Measurements from ENCODE around the gene PACSIN2.

PACSIN2 gene

DNA sequence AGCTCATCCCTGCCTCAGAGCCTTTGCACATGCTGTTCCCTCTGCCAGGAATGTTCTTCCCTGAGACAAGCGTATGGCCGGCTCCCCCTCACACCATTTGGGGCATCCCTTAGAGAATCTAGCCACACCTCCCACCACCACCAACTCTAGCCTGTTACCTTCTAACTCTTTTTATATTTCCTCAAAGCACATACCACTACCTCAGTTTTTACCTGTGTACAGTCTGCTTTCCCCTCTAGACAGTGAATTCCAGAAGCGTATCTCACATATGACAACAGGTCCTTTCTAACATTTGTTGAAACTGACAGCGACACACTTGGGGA is 82.8 kb downstream of the PACSIN2 start:
- intact Hi-C loops (cut with DNase I; ENCODE audit: low total_unique reads): no loop called here

DNA sequence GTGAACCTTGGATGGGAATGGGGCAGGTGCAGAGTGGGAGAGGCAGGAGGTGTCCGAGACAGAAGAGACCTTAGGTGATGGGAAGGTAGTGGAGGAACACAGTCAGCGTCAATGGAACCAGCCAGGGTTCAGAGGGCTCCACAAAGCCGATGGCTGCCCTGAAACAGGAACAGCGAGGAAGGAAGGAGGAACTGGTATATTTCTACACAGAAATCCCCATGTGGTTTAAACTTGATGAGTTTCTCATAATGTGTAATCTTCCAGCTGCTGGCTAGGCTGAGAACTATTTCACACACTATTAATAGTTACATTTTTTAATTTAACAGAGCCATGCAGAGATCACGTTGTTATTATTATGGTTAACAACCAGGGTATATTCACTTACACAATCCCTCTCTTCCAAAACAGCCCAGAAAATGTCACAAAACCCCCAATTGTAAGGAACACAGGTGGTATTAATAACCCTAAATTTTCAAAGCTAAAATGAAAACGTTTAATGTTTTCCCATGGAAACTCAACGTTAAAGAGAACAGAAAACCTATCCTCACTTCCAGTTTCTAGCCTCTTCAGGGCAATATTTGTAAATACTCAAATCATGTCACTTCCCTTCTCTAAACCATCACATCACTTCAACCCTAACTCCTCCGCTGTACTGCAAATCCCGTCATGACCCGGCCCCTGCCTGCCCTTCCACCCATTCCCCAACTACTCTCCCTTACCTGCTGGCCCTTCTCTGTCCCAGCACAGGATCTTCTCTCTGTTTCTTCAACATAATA is 83.3 kb downstream of the PACSIN2 start:
- H3K27ac ChIP-seq: peak overlapping the region; percentile 95 to 96
- no peaks in the 10 kb centered on the region for H3K36me3 ChIP-seq
- no peak for DNase-seq
- no peaks in the 10 kb centered on the region for H3K27me3 ChIP-seq
- intact Hi-C loops (cut with DNase I; ENCODE audit: low total_unique reads): no loop called here
- no peaks in the 10 kb centered on the region for H3K9me3 ChIP-seq
- TF ChIP-seq, protein P1, sequence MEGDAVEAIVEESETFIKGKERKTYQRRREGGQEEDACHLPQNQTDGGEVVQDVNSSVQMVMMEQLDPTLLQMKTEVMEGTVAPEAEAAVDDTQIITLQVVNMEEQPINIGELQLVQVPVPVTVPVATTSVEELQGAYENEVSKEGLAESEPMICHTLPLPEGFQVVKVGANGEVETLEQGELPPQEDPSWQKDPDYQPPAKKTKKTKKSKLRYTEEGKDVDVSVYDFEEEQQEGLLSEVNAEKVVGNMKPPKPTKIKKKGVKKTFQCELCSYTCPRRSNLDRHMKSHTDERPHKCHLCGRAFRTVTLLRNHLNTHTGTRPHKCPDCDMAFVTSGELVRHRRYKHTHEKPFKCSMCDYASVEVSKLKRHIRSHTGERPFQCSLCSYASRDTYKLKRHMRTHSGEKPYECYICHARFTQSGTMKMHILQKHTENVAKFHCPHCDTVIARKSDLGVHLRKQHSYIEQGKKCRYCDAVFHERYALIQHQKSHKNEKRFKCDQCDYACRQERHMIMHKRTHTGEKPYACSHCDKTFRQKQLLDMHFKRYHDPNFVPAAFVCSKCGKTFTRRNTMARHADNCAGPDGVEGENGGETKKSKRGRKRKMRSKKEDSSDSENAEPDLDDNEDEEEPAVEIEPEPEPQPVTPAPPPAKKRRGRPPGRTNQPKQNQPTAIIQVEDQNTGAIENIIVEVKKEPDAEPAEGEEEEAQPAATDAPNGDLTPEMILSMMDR (IDR thresholded peaks at IDR 0.05): no peak
- no peak overlapping the region for H3K4me3 ChIP-seq
- peaks cover 7 to 98% (median 92%) of the 10 kb centered on the region in 4 donors for H3K4me1 ChIP-seq

More for the DNA sequence above, 82.8 kb downstream of the PACSIN2 start:
- Histone ChIP-seq H3K27me3 (no peaks in the 10 kb centered on the region), H3K27ac (peak overlapping the region; percentile 95 to 96), H3K36me3 (no peaks in the 10 kb centered on the region), H3K4me3 (no peak overlapping the region), H3K9me3 (no peaks in the 10 kb centered on the region), H3K4me1 (peaks cover 7 to 98% (median 92%) of the 10 kb centered on the region in 4 donors)
- DNase-seq: no peak
- TF ChIP-seq, protein P1 (IDR thresholded peaks at IDR 0.05): no peak

DNA sequence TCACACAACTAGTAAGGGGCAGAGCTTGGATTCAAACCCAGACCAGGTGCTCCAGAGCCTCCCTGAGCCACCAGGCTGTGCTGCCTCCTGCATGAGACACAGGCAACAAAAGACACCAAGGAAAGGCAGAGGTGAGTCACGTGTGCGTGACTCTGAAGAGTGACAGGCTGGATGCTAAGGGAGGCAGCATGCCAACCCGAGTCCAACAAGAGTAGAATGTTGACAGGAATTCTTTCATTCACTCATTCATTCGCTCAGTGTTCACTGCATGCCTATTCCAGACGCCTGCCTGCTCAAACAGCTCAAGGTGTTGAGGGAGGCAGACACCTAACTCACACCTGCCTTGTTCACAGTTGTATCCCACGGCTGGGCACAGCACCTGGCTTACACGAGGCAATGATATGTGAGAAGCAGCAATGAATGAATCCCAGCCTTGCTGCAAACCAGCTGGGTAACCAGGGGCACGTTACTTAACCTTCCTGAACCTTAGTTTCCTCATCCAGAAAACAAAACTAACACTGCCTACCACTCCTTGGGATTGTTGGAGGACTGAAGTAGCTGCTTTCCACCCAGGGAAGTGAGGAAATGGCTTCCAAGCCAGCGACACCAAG is 84.0 kb downstream of the PACSIN2 start:
- DNase-seq: no peak
- Histone ChIP-seq H3K27me3 (no peaks in the 10 kb centered on the region), H3K4me1 (peaks cover 7 to 98% (median 92%) of the 10 kb centered on the region in 4 donors), H3K9me3 (no peaks in the 10 kb centered on the region), H3K36me3 (no peaks in the 10 kb centered on the region), H3K4me3 (no peak overlapping the region), H3K27ac (peak overlapping the region; percentile 95 to 96)
- TF ChIP-seq, protein P1 (IDR thresholded peaks at IDR 0.05): no peak
- intact Hi-C loops (cut with DNase I; ENCODE audit: low total_unique reads): no loop called here

DNA sequence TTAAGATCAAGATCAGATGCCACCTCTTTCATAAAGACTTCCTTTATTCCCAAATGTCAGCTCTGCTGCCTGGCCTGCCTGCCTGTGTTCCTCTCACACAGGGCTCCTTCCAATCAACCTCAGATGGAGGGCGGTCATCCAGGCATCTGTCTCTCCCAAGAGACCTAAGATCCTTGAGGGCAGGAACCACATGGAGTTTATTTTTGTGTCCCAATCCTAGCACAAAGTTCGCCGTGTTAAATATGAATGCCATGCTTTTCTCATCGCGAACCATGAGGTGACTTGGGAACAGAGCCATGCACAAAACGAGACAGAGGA is 85.2 kb downstream of the PACSIN2 start:
- TF ChIP-seq, protein P1 (IDR thresholded peaks at IDR 0.05): no peak
- intact Hi-C loops (cut with DNase I; ENCODE audit: low total_unique reads): no loop called here
- peaks cover 7 to 98% (median 88%) of the 10 kb centered on the region in 4 donors for H3K4me1 ChIP-seq
- H3K36me3 ChIP-seq: no peaks in the 10 kb centered on the region
- no peak overlapping the region for H3K4me3 ChIP-seq
- H3K9me3 ChIP-seq: no peaks in the 10 kb centered on the region
- peak overlapping the region; percentile 95 to 96 for H3K27ac ChIP-seq
- no peak for DNase-seq
- no peaks in the 10 kb centered on the region for H3K27me3 ChIP-seq

DNA sequence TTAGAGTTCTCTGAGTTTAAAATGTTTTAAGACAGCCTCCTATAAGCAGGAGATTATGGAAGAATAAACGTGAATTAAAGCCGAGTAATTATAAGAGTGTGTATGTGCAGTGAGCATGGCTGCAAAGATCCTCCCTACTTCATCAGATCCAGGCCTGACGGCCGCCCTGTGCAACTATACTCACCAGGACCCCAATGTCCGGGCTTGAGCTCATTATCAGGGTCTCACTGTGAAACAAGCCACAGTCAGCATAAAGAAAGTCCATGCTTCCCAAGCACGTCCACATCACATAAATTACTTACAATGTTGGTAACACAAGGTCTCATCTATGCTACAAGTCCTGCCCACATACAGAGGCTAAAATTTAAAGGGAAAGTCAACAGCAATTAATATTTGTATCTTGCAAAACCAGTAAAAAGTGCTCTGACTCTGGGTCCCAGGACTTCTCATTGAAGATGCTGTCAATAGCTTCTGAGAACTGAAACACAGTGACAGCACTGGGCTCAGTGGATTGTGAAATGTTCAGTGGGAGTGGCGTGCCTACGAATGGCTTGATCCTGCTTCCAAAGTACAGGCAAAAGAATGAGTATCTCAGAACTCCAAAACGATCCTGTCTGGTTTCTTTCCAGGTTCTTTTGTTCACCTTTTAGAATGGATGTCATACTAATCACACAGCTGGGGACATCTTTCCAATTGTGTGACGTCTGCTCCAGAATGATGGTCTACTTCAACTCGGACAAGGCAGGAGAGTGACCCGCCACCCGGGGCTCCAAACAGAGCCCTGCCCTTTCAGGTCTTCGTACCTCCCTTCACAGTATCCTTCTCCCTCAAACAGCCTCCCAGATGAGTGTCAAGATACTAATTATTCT is 85.7 kb downstream of the PACSIN2 start:
- DNase-seq: peak; percentile 85 to 89
- Histone ChIP-seq H3K9me3 (no peaks in the 10 kb centered on the region), H3K4me1 (peaks cover 2 to 98% (median 85%) of the 10 kb centered on the region in 4 donors), H3K36me3 (no peaks in the 10 kb centered on the region), H3K27me3 (no peaks in the 10 kb centered on the region), H3K4me3 (peak overlapping the region; percentile 6 to 27), H3K27ac (peak overlapping the region; percentile 95 to 96)
- intact Hi-C loops (cut with DNase I; ENCODE audit: low total_unique reads): no loop called here
- TF ChIP-seq, protein P1 (IDR thresholded peaks at IDR 0.05): no peak
